NCI-H226 (cell line): ENCODE results near the gene FRAS1.

Experiments used
- DNase-seq: peaks from one replicate; pipeline ENCODE4 v3.0.0-alpha.2; 2015

FRAS1 gene

DNA sequence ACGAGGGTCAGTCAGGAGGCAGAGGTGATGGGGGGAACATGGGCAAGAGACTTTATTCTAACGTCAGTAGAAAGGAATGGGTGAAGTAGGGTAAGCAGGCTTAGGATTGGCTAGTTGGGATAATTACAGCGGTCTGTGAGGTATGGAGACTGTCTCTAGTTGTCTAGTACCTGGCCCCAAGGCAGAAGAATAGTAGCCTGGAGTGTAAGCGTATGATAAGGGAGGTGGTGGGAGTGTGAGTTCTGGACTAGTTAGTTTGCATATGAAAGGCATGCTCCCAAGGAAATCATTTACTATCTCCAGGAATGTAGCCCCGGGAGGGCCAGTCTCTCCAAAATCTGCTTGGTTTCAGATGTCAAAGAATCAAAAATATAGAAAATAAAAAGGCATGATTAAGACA is 274.8 kb downstream of the FRAS1 start:
- peak; percentile 50 for DNase-seq

DNA sequence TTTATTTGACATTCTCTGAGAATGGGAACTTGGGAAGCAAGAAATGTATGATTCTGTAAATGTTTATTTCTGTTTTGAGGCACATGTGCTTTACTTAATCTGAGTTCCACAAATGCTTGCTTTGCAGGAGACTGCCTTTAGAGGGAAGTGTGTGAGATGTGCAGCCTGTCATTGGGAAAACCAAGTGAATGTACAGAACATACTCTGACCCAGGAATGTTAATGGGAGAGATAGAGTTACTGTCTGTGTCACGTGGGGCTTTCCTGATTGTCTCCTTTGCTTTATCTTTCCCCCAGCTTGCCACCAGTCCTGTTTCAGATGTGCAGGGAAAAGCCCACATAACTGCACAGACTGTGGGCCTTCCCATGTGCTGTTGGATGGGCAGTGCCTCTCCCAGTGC is 275.9 kb downstream of the FRAS1 start:
- DNase-seq: no peak

DNA sequence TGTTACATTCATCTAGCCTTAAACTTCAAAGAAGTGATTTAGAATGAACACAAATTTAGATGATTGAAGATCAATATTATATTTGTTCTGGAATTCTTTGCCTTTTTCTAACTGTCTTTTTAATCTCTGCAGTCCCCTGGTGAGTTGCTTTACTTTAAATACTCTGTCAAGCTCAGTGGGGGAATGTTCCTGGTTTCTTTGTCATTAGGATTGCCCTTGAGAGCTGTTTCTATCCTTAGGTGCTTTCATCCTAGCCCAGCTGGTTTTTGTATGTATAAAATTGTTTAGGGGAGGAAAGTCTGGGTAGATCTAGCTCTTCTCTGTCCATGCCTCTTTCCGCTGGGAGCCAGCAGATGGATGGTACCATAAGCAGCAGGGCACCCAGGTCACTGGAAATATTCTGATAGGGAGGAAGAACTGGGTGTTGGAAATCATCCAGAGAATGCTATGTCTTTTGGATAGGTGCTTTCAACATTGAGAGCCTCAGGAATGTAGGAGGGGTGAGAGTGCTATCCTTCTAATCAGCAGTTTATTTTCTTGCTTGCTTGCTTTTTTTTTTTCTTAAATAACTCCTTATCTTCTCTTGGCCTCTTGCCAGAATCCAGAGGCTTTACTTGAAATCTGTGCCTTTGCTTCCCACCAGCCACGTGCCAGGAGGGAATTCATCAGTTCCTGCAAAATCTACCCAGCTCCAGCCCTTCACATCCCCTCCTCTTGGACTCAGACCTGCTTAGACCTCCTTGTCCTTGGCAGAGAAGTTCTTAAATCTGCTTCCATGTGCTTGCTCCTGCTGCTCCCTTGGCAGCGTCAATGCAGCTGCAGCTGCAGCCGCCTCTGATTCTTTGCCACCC is 279.2 kb downstream of the FRAS1 start:
- peak; percentile 94 for DNase-seq

DNA sequence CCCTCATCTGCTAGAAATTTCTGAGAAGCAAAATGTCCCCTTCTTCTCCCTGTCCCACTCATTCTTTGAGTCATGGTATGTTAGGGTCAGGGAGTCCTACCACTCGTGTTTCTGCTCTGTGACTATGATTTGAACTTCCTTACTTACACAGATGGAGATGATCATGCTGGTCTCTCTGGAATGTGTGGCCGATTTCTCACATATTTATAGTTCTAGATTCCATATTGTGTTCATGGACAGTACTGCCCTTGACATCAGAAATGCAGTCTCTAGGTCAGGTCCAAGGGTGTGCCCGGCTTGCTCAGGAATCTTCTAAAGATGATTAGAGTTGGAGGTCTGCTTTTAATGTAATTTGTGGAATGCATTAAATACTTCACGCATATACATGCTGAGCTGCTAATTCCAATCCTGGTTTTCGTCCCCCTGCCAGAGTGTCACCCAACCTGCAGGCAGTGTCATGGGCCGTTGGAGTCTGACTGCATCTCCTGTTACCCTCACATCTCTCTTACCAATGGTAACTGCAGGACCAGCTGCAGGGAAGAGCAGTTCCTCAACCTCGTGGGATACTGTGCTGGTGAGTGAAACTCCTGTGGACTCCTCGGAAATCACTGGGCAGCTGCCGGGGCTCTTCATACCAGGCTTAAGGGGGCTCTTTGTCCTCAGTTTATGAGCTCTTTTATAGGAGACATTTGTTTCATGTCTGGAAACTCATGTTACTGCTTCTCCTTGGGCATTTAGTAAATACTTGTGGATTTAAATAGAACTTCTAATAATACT is 280.3 kb downstream of the FRAS1 start:
- DNase-seq: no peak

DNA sequence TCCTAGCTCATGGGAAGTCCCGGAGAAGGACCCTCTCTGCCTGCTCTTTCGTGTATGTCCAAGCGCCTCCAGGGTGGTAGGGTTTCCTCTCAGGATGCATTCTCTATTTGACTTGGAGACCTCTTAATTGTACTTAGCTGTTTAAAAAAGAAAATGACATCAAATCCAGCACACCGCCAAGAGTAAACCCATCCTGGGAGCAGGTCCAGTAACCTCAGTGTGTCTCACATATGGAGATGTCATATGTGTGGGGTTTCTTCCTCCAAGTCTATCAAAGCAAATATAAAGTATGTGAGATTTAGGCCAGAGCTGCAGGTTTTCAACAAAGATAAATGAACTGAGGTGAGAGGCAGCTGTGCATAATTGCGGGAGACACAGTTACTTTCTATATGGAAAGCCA is 285.0 kb downstream of the FRAS1 start:
- no peak for DNase-seq

DNA sequence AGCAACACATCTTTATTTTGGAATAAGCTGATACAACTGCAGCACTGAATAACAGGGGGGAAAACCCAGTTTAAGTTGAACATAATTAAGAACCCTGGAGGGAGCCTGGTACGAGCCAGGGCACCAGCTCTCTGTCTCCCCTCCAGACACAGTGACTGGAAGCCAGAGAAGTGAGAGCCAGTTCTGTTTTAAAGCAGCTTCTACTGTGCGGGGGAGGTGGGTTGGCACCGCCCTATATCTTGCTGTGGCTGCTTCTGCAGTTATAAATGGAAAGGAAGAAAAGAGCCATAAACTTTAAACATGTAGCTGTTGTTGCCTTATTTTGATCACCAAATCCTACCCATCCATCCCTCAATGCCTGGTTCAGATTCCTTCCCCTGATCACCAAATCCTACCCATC is 286.6 kb downstream of the FRAS1 start:
- DNase-seq: no peak

DNA sequence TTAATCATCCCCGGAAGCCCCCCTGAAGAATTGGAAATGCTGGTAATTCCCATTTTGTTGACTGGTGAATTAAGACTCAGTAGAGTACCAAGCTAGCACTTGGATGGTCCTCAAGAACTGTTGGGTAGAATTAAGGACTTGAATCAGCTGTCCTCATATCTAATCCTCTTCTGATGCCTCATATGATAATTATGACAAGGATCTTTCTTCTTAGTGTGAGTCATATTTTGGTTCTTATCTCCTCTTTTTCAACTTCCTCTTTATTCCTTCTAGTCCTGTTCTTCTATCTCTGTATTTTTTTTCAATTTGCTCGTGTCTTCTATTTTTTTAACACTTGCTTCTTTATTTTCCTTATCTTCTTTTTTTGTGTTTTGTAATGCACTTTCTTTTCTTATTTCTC is 288.1 kb downstream of the FRAS1 start:
- DNase-seq: peak; percentile 14

DNA sequence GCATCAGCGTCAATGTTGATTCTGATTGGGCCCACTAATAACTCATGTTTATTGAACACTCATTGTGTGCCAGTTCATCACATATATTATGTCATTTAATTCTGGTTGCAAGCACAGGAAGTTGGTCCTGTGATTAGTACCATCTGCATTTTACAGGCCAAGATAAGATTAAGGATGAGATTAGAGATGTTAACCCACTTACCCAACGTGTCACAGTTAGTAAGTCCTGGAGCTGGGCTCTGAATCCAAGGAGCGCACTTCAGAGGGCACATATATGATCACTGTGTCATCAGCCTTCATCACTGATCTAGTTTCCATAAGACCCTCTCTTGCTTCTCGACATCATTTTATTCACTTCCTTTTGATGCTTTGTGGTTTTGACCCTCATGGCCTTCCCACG is 289.1 kb downstream of the FRAS1 start:
- no peak for DNase-seq

DNA sequence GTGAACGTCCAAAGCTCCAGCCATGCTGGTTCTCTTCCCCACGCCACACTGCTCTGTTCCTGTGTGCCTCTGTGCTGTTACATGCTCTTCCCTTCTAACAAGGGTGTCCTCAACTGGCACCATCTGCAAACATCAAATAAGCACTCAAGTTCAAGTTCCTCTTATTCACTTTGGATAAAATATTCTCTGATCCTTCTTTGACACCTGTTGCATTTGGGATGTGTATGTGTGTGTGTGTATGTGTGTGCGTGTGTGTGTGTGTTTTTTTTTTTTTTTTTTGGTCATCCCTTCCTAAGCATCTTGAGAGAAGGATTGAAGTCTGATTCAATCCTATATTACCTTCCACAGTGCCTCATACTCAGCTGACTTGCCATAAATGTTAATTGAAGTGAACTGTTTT is 290.4 kb downstream of the FRAS1 start:
- no peak for DNase-seq

DNA sequence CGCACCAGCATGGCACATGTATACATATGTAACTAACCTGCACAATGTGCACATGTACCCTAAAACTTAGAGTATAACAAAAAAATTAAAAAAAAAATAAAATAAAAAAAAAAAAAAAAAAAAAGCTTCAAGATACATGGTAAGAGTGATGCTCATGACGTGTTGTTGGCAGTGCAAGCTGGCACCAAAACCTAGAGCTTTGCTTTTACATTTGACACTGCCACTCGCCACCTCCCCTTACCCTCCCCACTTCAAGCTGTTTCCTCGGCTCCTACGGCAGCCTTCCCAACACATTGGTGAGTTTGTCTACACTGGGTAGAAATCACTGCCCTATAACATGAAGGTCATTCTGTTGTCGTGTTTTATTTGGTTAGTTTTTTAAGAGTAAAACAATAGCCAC is 296.8 kb downstream of the FRAS1 start:
- DNase-seq: no peak

DNA sequence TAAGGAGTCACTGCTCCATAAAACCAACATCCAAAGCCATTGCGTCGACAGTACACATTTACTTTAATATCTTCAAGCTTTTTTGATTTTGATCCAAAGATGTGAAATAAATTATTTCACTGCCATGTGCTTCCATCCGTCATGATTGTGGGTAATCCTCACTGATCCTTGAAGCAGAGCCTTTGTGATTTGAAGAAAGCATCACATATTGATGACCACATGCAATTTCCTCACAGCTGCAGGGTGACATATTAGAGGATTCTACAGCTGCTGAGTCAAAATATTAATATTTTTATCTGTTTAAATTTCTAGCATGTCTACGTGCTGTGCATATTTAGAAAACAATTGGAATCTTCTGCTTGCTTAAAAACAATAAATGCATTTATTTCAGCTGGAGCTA is 297.7 kb downstream of the FRAS1 start:
- no peak for DNase-seq

DNA sequence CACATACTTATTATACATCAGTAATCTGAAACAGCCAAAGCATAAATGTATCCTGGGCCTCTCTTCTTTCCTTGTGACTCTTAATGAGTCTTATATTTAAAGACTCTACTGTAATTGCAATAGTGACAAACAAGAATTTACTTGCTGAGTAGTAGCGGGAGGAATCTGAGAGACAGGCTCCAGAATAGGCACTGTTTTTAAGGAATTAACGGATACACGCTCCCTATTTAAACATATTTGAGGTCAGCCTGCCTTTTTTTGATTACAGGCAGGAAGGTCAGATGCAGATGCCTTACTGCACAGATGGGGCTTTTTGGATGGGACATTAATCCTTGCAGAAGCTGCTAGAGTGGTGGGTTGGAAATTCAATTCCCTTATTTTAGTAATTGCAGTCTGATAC is 298.2 kb downstream of the FRAS1 start:
- DNase-seq: no peak

DNA sequence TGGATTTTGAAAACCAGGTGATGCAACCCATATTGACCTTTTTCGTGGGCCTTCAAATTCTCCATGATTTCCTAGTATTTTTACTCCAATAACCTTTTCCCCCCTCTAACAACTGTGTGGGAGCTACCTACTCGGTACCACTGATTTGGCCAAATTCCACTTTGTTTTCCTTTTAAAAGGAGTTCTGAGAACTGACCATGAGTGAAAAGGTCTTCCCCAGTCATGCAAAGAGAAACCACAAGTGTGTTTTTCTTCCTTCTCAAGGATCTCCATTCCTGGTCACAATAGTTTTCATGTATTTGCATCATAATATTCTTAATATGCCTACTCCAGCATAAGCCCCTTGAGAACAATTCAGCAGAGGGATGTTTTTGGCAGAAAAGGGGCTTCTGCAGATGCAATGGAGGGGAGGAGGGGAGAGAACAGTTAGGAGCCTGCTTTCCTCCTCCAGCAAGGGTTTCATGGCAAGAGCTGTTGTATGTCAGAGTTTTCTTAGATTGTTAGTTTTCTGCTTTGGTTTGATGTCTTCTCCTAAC is 299.2 kb downstream of the FRAS1 start:
- DNase-seq: no peak

DNA sequence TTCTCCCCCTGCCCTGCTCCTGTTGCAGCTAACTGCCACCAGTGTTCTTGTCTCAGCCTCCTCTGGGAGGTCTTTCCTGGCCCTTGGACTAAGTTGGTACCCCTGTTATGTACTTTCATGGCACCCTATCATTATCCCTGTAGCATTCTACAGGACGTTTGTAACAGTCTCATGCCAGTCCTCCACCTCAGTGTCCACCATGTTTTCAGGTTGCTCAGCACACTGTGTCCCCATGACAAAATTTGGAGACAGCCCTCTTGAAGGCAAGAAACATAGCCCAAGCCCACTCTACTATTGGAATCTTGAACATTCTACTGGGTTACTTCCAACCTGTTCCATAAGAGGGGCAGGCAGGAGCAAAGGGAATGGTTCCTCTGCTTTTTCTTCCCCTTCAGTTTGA is 300.0 kb downstream of the FRAS1 start:
- DNase-seq: no peak

DNA sequence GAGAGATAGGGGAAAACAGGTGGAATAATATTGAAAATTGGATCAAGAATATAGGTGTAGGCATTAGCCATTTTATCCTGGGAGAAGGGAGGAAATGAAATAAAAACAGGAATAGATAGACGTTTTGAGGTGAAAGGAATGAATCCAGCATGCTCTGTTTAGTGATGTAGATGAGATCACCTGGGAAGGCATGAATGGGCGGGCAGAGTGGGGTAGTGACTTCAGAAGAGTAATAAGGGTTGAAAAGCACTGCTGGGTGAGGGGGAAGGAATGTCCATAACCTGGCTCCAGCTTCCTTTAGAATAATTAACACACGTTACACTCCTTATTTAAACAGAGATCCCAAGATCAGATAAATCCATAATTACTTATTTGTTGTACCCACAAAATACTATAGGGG is 303.3 kb downstream of the FRAS1 start:
- no peak for DNase-seq

DNA sequence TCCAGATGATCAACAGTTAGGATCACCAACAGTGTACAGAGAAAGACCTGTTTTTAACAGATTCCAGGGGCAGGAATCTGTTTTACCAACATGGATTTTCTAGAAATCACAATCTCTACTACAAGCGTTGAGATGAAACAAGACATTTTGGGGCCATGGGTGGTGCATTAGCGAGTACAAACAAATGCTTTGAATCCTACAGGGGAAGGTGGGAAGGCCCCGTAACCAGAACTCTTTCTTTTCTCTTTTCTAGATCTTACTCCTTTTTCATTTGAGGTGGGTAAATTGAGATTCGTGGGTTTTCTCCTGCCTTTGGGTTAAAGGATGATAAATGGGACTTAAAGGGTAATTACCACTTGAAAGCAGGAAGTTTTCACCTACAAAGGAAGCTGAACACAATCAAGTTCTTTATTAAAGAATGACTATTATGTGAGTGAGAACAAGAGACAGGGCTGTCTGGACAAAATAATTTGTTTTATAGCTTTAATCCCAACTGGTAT is 304.5 kb downstream of the FRAS1 start:
- DNase-seq: no peak

DNA sequence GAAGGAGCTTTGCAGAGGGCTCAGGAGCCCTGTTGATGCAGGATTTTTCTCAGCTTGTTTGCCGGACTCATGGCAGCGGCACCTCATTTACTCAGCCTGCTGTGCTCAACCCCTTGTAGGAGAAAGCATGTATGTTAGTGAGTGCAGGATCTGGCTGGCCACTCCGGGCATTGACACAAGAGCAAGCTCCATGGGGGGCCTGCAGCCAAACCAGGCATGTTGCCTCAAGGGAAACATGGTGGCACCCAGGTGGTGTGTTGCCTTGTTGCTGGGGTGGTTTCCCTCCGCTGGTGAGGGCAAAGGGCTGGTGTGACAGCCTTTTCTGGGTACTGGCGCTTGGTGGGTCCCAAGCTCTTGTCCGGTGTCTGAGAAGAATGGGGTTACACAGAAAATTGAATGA is 305.2 kb downstream of the FRAS1 start:
- DNase-seq: no peak

DNA sequence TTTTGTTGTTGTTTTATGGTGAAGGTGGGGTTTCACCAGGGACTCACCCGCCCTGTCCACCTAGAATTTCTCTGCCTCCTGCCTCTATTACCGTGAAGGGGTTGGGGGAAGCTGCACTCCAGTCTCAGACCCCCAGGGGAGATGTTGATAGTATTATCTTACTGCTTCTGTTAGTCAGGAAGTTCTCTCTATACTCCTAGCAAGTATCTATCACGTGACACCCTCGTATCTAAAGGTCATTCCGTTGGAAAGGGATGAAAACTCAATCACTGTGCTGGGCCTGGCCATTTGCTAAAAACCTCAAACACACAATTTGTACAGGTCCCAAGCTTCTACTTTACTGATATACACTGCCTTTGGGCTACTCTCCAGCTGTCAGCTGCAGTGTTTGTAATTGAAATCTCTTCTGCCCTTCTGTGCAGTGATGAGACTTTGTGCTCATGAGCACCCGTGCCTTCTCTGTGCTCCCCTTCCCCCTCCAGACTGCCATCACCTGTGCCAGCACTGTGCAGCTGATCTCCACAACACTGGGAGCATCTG is 306.0 kb downstream of the FRAS1 start:
- no peak for DNase-seq

DNA sequence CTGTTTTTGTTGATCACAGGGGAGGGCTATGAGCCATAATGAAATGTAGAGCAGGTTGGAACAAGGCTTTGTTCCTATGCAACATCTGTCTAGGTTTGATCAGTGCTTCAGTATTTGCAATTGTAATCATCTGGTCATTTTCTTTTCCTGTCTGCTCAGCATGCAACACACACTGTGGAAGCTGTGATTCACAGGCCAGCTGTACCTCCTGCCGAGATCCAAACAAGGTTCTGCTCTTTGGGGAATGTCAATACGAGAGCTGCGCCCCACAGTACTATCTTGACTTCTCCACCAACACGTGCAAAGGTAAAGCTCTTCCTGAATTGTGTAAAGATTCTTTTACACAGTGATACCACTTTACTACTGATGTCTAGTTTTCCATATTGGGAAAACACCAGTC is 312.6 kb downstream of the FRAS1 start:
- no peak for DNase-seq

DNA sequence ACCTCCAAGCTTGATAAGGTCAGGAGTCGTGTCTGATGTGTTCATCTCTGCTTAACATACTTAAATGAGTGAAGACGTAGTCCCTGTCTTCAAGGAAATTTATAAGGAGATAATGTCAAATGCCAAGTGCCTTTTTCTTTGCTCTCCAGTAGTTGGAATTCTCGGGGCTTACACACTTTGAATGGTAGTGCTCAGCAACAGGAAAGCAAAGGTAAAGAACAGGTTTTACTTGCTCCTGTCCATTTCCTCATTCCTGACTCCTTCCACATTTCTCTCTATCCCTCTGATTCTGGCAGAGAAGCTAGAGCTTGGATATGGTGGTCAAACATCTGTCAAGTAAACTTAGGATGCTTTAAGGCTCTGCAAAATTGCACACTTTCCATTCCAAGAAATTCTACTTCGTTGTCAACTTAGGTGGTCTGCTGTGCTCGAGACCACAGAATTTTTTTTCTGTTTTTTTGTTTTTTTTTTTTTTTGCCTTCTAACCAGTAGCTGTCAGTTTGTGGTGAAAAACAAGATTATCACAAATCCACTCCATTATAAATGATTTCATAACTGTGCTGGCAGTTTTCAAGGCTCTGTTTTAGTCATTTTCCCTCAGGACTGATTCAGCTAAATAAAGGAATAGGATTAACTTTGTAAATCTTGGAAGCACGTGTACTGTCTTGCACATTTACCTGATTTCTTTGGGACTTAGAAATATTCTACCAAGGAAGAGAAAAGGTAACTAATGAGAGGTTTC is 313.7 kb downstream of the FRAS1 start:
- no peak for DNase-seq

DNA sequence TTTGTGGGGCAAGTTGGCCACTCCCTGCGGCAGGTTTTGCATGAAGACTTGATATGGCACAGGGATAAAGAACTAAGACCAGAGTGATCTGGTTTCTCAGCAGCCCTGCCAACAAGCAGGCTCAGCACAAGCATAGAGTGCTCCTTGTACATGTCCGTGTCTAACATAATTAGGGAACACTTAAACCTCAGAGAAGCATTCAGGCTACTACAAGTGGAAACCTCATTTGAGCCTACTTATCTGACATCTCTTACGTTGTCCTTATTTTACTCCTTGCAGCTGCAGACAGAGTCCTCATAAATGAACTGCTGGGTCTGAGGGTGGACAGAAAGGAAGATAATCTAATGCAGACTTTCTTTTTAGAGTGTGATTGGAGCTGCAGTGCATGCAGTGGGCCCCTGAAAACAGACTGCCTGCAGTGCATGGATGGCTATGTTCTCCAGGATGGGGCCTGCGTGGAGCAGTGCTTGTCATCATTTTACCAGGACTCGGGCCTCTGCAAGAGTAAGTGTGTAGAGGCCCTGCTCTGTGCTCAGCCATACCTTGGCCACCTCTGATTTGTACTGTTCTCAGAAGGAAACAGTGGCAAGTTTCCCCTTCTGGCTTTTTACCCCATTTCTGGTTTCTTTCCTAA is 315.3 kb downstream of the FRAS1 start:
- no peak for DNase-seq

DNA sequence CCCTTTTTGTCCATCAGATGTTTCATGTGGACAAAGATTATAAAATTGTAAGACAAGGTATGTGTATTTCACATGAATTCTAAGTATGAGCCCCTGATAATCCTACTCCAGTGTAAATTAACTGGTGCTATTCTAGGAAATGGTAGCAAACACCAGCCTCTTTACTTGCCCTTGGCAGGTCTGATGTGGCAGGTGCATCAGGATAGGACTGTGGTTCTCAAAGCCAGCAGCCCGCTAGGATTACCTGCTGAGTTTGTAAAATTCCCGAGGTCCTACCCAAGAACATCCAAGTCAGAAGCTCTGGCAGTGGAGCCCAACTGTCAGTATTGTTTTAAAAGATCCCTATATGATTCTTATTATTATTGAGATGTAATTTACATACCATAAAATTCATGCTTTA is 320.4 kb downstream of the FRAS1 start:
- no peak for DNase-seq
